BLaER1 treated with 17β-estradiol and CSF1 and Interleukin-3, amounts not matched to agents 10 nM and 100 nM (cell line): ENCODE results near the gene PDIA2.
"Not testable (repeated sequence)": the region's sequence is repeated elsewhere in the genome, so short reads cannot be mapped to it uniquely, and the experiment has no call there.

Experiments used
- H3K27ac ChIP-seq, 11 experiments: shearing (Covaris generic); formaldehyde crosslinking; 2 replicates each; pipeline ENCODE4 v1.8.1; 2022
- H3K27me3 ChIP-seq, 11 experiments: shearing (Covaris generic); formaldehyde crosslinking; 2 replicates each; pipeline ENCODE4 v1.8.1; 2022
- H3K36me3 ChIP-seq, 11 experiments: shearing (Covaris generic); formaldehyde crosslinking; 2 replicates each; pipeline ENCODE4 v1.8.1; 2022
- H3K4me1 ChIP-seq, 10 experiments: shearing (Covaris generic); formaldehyde crosslinking; 2 replicates each; pipeline ENCODE4 v1.8.1; 2022
- H3K4me2 ChIP-seq, 11 experiments: shearing (Covaris generic); formaldehyde crosslinking; 2 replicates each; pipeline ENCODE4 v1.8.1; 2022
- H3K4me3 ChIP-seq, 10 experiments: shearing (Covaris generic); formaldehyde crosslinking; 2 replicates each; pipeline ENCODE4 v1.8.1; 2022
- H3K9ac ChIP-seq, 11 experiments: shearing (Covaris generic); formaldehyde crosslinking; 2 replicates each; pipeline ENCODE4 v1.8.1; 2022
- H3K9me3 ChIP-seq, 11 experiments: shearing (Covaris generic); formaldehyde crosslinking; replicated peaks in 1 of 11; 2 replicates each; pipeline ENCODE4 v1.8.1; 2022
- H4K20me1 ChIP-seq, 11 experiments: shearing (Covaris generic); formaldehyde crosslinking; 2 replicates each; pipeline ENCODE4 v1.8.1; 2022
- Cebpa-rat ChIP-seq, 11 experiments: shearing (Covaris generic); IDR thresholded peaks; 2 replicates each; pipeline ENCODE4 v1.8.1; 2022

Gene PDIA2

GRCh38 chr16:333406-334094 is 50.6 kb downstream of the PDIA2 start:
- Histone ChIP-seq H3K9ac (no peak overlapping the region), H3K36me3 (peaks cover 0 to 24% (median 9%) of the 10 kb centered on the region in 11 experiments; a peak in 11 of 22 replicates), H3K4me3 (no peak overlapping the region), H3K4me1 (peaks cover 28 to 58% (median 52%) of the 10 kb centered on the region in 10 experiments), H3K27ac (no peak overlapping the region), H3K4me2 (no peak overlapping the region), H4K20me1 (peaks cover 91 to 100% (median 100%) of the 10 kb centered on the region in 11 experiments), H3K9me3 (no peaks in the 10 kb centered on the region), H3K27me3 (no peaks in the 10 kb centered on the region)
- TF ChIP-seq Cebpa-rat (IDR thresholded peaks at IDR 0.05): no peak

- peaks cover 0 to 24% (median 9%) of the 10 kb centered on the region in 11 experiments; a peak in 11 of 22 replicates for H3K36me3 ChIP-seq
- H4K20me1 ChIP-seq: peaks cover 90 to 100% (median 100%) of the 10 kb centered on the region in 11 experiments
- peaks cover 35 to 59% (median 51%) of the 10 kb centered on the region in 10 experiments for H3K4me1 ChIP-seq
These were observed 51.3 kb downstream of the PDIA2 start for GRCh38 chr16:334164-334832.

GRCh38 chr16:334861-335632 is 52.1 kb downstream of the PDIA2 start:
- H3K27ac ChIP-seq: not testable (repeated sequence)
- peaks cover 90 to 100% (median 100%) of the 10 kb centered on the region in 11 experiments for H4K20me1 ChIP-seq

More at GRCh38 chr16:334164-334832, 51.3 kb downstream of the PDIA2 start:
- not testable (repeated sequence) for H3K27ac ChIP-seq, H3K4me3 ChIP-seq, H3K4me2 ChIP-seq, H3K9me3 ChIP-seq, H3K27me3 ChIP-seq, H3K9ac ChIP-seq

GRCh38 chr16:336269-336668 is 53.3 kb downstream of the PDIA2 start:
- Histone ChIP-seq H3K36me3 (peaks cover 2 to 19% (median 11%) of the 10 kb centered on the region in 11 experiments; a peak in 12 of 22 replicates), H3K4me1 (peaks cover 48 to 71% (median 58%) of the 10 kb centered on the region in 10 experiments), H4K20me1 (peaks cover 90 to 100% (median 100%) of the 10 kb centered on the region in 11 experiments), H3K9ac (no peak overlapping the region), H3K9me3 (no peaks in the 10 kb centered on the region; a peak in 1 of 22 replicates), H3K4me2 (peak overlapping the region in 9 of 11 experiments; percentile 0 to 48 (median 26); a peak in 9 of 22 replicates), H3K4me3 (no peak overlapping the region), H3K27ac (no peak overlapping the region), H3K27me3 (no peaks in the 10 kb centered on the region)
- no peak for TF ChIP-seq Cebpa-rat (IDR thresholded peaks at IDR 0.05)

More at GRCh38 chr16:334861-335632, 52.1 kb downstream of the PDIA2 start:
- not testable (repeated sequence) for H3K4me2 ChIP-seq, H3K9me3 ChIP-seq, H3K9ac ChIP-seq, H3K27me3 ChIP-seq, H3K4me3 ChIP-seq
- Histone ChIP-seq H3K4me1 (peaks cover 43 to 66% (median 52%) of the 10 kb centered on the region in 10 experiments), H3K36me3 (peaks cover 0 to 24% (median 9%) of the 10 kb centered on the region in 11 experiments; a peak in 11 of 22 replicates)
